RWPE2 (cell line): Measurements from ENCODE around the gene PLD5.
A peak's percentile ranks its signal among the peaks of the same experiment; 100 is the strongest.
"Not testable (repeated sequence)": the region's sequence is repeated elsewhere in the genome, so short reads cannot be mapped to it uniquely, and the experiment has no call there.

ENCODE experiments used
- ATAC-seq: fragments of 200-7000 bp; cut with Tn5 transposase; 3 replicates; pipeline ENCODE4 v1.9.1; 2021; ENCODE audit warnings: low read depth
- DNase-seq: peaks from one replicate; pipeline ENCODE4 v3.0.0-alpha.2; 2020; ENCODE audit warnings: low spot score
- H3K27ac ChIP-seq: fragments of 450-650 bp; 2 replicates; pipeline ENCODE4 v1.5.1; 2017; ENCODE audit warnings: mild to moderate bottlenecking; ENCODE audit not compliant: poor library complexity, severe bottlenecking
- H3K27me3 ChIP-seq: fragments of 250-450 bp; sonication (Bioruptor Pico); 2 replicates; pipeline ENCODE4 v1.5.1; 2021; ENCODE audit warnings: mild to moderate bottlenecking, moderate library complexity; ENCODE audit not compliant: insufficient read depth, poor library complexity, severe bottlenecking
- H3K36me3 ChIP-seq: fragments of 250-450 bp; sonication (Bioruptor Pico); 2 replicates; pipeline ENCODE4 v1.5.1; 2020; ENCODE audit warnings: low read depth, mild to moderate bottlenecking, moderate library complexity
- H3K4me1 ChIP-seq: fragments of 250-450 bp; sonication (Bioruptor Pico); 2 replicates; pipeline ENCODE4 v1.5.1; 2021; ENCODE audit warnings: mild to moderate bottlenecking, moderate library complexity; ENCODE audit not compliant: insufficient read depth, poor library complexity, severe bottlenecking
- H3K4me3 ChIP-seq: fragments of 250-450 bp; sonication (Bioruptor Pico); 2 replicates; pipeline ENCODE4 v1.5.1; 2021; ENCODE audit warnings: mild to moderate bottlenecking, moderate library complexity; ENCODE audit not compliant: severe bottlenecking
- H3K9me3 ChIP-seq: fragments of 250-450 bp; sonication (Bioruptor Pico); 2 replicates; pipeline ENCODE4 v1.5.1; 2021; ENCODE audit warnings: mild to moderate bottlenecking, moderate library complexity; ENCODE audit not compliant: severe bottlenecking
- TF ChIP-seq, protein P1 (sequence below): fragments of 450-650 bp; IDR thresholded peaks from one replicate; pipeline ENCODE4 v1.5.1; 2017; ENCODE audit warnings: mild to moderate bottlenecking, moderate library complexity; ENCODE audit not compliant: poor library complexity, severe bottlenecking

Gene PLD5

DNA sequence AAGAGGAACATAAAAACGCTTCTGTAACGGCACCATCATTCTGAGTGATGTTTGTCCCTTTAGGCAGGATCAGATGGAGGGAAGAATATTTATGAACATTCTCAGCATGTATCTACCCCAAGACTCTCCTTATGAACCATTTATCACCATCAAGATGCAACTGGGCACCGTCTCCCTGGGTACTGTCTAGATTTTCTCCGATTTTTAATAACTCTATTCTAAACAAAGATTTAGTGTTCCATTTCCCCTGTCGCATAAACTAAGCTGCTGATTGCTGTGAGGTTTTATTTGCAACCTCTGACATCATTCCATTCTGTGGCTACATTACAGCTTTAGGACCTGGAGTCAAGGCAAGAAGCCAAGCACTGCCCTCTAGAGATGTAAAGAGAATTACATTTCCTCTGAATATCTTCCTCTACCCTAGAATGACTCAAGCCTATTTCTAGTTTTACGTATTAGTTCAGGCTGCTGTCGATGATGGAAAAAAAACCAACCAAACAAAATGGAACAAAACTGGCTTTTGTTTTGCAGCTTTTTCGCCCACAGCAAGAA is 395.5 kb downstream of the PLD5 start:
- Histone ChIP-seq H3K36me3 (no peaks in the 10 kb centered on the region), H3K9me3 (no peaks in the 10 kb centered on the region), H3K4me3 (no peak overlapping the region), H3K27me3 (no peaks in the 10 kb centered on the region), H3K27ac (no peak overlapping the region), H3K4me1 (no peaks in the 10 kb centered on the region)
- DNase-seq (no peak), ATAC-seq (no peak)
- TF ChIP-seq, protein P1, sequence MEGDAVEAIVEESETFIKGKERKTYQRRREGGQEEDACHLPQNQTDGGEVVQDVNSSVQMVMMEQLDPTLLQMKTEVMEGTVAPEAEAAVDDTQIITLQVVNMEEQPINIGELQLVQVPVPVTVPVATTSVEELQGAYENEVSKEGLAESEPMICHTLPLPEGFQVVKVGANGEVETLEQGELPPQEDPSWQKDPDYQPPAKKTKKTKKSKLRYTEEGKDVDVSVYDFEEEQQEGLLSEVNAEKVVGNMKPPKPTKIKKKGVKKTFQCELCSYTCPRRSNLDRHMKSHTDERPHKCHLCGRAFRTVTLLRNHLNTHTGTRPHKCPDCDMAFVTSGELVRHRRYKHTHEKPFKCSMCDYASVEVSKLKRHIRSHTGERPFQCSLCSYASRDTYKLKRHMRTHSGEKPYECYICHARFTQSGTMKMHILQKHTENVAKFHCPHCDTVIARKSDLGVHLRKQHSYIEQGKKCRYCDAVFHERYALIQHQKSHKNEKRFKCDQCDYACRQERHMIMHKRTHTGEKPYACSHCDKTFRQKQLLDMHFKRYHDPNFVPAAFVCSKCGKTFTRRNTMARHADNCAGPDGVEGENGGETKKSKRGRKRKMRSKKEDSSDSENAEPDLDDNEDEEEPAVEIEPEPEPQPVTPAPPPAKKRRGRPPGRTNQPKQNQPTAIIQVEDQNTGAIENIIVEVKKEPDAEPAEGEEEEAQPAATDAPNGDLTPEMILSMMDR, result peak; percentile 12

DNA sequence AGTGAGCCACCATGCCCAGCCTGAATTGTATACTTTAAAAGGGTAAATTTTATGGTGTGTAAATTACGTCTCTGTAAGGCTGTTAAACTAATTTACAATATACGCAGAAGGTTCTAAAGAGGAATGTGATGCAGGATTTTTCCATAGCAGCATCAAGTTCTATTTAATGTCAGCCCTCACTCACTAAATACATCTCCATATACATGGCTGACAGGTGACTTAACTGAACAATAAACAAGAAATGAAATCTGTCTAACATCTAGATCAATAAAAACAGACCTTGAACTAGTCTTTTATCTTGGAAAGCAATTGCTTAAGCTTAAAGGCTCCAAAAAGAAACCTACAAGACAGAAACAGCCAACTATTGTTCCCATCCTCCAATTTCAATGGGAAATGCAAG is 404.1 kb downstream of the PLD5 start:
- Histone ChIP-seq H3K36me3 (no peaks in the 10 kb centered on the region), H3K27me3 (no peaks in the 10 kb centered on the region), H3K4me1 (no peaks in the 10 kb centered on the region), H3K27ac (no peak overlapping the region), H3K4me3 (no peak overlapping the region), H3K9me3 (no peaks in the 10 kb centered on the region)
- DNase-seq (no peak), ATAC-seq (no peak)
- TF ChIP-seq, protein P1, result no peak

DNA sequence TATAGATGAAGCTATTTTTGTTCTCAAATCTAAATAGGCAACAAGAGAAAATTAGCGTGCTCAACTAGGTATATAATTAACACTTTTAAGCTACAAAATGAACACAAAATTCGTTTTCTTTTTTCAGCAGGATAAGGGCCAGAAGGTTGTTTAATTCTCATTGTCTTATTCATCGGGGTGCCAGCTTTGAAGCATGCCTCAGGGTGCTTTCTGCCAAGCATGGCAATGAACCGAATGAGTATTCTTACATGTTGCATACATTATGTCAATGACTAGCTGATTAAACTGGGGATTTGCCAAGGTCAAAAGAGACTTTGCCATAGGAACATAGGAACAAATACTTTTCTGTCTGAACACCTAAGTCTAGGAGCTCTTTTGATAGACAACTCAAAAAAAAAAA is 423.6 kb downstream of the PLD5 start:
- Histone ChIP-seq H3K36me3 (no peaks in the 10 kb centered on the region), H3K9me3 (no peaks in the 10 kb centered on the region), H3K4me3 (no peak overlapping the region), H3K27me3 (no peaks in the 10 kb centered on the region), H3K4me1 (no peaks in the 10 kb centered on the region), H3K27ac (no peak overlapping the region)
- DNase-seq (no peak), ATAC-seq (no peak)
- TF ChIP-seq, protein P1, result no peak

DNA sequence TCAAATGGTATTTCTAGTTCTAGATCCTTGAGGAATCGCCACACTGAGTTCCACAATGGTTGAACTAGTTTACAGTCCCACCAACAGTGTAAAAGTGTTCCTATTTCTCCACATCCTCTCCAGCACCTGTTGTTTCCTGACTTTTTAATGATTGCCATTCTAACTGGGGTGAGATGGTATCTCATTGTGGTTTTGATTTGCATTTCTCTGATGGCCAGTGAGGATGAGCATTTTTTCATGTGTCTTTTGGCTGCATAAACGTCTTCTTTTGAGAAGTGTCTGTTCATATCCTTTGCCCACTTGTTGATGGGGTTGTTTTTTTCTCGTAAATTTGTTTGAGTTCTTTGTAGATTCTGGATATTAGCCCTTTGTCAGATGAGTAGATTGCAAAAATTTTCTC is 427.2 kb downstream of the PLD5 start:
- not testable (repeated sequence) for H3K27ac ChIP-seq, H3K4me3 ChIP-seq, ATAC-seq, H3K4me1 ChIP-seq, H3K36me3 ChIP-seq, DNase-seq, H3K9me3 ChIP-seq, H3K27me3 ChIP-seq

DNA sequence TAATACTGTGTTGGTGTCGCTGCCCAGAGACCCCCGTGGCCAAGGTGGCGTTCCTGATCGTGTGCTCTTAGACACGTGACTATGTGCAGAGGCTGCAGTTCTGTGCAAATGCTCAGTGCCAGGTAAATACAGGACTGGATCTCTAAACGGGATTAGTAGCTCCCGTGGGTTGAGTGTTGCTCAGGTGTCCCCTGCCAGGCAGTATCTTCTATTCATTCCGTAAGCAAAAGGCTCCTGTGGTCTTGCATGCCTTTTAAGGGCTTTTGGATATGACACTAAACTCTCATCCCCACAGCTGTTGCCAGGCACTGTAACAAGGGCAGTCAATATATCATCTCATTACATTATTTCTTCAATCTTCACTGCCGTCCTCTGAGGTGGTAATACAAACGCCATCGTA is 431.4 kb downstream of the PLD5 start:
- H3K9me3 ChIP-seq, result no peaks in the 10 kb centered on the region

More for the DNA sequence above, 431.4 kb downstream of the PLD5 start:
- H3K27me3 ChIP-seq, result no peaks in the 10 kb centered on the region
- no peaks in the 10 kb centered on the region for H3K36me3 ChIP-seq
- H3K4me1 ChIP-seq, result no peaks in the 10 kb centered on the region
- TF ChIP-seq, protein P1, result no peak
- no peak overlapping the region for H3K27ac ChIP-seq
- ATAC-seq, result no peak
- DNase-seq, result no peak
- no peak overlapping the region for H3K4me3 ChIP-seq
